Testis (tissue), 3 donors: ENCODE data around the gene MYO18B. TPM values are rescaled to one million over a fixed set of nuclear protein-coding genes. Genes with fewer than 3 reads are reported as not detected.

Experiments
- DNase-seq: peaks from one replicate; pipeline ENCODE4 v3.0.0-alpha.2; 2019
- H3K27ac ChIP-seq, 2 donors: fragments of 200-600 bp; sonication (generic); one replicate each; pipeline ENCODE4 v1.5.1; 2019
- H3K27me3 ChIP-seq: fragments of 200-600 bp; sonication (generic); one replicate; pipeline ENCODE4 v1.5.1; 2019
- H3K36me3 ChIP-seq: fragments of 200-600 bp; sonication (generic); one replicate; pipeline ENCODE4 v1.5.1; 2017; ENCODE audit warnings: low read depth; ENCODE audit errors: missing control alignments
- H3K4me1 ChIP-seq: fragments of 200-600 bp; sonication (generic); one replicate; pipeline ENCODE4 v1.5.1; 2019
- H3K4me3 ChIP-seq, 2 donors: fragments of 200-600 bp; sonication (generic); one replicate each; pipeline ENCODE4 v1.5.1; 2017 to 2019
- H3K9me3 ChIP-seq: fragments of 200-600 bp; sonication (generic); one replicate; pipeline ENCODE4 v1.5.1; 2017
- POLR2A ChIP-seq: fragments of 450-650 bp; IDR thresholded peaks from one replicate; pipeline ENCODE4 v1.6.1; 2017; ENCODE audit warnings: antibody characterized with exemption, mild to moderate bottlenecking, moderate library complexity
- WGBS, 2 donors: methylation state at CpG; one replicate each; pipeline ENCODE4 v1.1.5; 2018; 5-methylcytosine and 5-hydroxymethylcytosine counted together
- intact Hi-C: fragments of 100-400 bp; cut with DNase I; formaldehyde crosslinking; loops from one replicate; pipeline ENCODE4 v1.15.1; 2023; ENCODE audit warnings: low total_unique reads
- polyA plus RNA-seq: library from polyadenylated mRNA; stranded (reverse); fragments of 350-450 nt; fragmentation: Illumina TruSeq; extraction: RNeasy Lipid Tissue Mini Kit (QIAGEN cat#74804); gene quantifications from one replicate; pipeline ENCODE4 v1.2.3, GENCODE V29; 2014; ENCODE audit warnings: low read depth, low replicate concordance; ENCODE audit not compliant: insufficient read depth
- total RNA-seq, 2 donors: library from RNA; depleted of rRNA; stranded (reverse); fragments of >200 nt; gene quantifications; one replicate each; pipeline ENCODE4 v1.2.3, GENCODE V29; 2016
- TF ChIP-seq, protein P1 (sequence below), 3 experiments: fragments of 450-650 bp in 2 of 3; fragments of 200-600 bp in 1 of 3; sonication (generic) in 1 of 3; IDR thresholded peaks; one replicate each; pipeline ENCODE4 v1.5.1; 2016 to 2019; ENCODE audit warnings: antibody characterized with exemption in 3 of 3, mild to moderate bottlenecking in 2 of 3, moderate library complexity in 1 of 3

Gene MYO18B
- total and polyA plus RNA-seq, 3 donors from 2014 or later: 23.6 to 40.3 (median 28.6) TPM

DNA sequence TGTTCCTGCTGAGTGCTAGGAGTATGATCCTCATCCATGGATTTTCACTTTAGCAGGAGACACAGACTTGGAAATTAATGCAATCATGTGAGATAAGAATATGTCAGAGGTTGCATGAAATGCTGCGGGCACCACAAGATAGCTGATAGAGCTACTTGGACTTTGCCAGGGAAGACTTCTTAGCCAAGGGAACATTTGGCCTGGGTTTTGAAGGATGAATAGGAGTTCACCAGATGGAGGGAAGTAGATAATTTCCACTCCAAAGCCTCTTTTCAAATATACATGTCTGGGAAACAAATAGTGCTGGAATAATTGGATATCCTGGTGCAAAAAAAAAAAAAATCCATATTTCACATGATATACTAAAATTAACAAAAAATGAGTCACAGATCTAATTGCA is 44.2 kb downstream of the MYO18B start:
- intact Hi-C loops: no loop called here
- TF ChIP-seq POLR2A: no peak
- TF ChIP-seq, protein P1, sequence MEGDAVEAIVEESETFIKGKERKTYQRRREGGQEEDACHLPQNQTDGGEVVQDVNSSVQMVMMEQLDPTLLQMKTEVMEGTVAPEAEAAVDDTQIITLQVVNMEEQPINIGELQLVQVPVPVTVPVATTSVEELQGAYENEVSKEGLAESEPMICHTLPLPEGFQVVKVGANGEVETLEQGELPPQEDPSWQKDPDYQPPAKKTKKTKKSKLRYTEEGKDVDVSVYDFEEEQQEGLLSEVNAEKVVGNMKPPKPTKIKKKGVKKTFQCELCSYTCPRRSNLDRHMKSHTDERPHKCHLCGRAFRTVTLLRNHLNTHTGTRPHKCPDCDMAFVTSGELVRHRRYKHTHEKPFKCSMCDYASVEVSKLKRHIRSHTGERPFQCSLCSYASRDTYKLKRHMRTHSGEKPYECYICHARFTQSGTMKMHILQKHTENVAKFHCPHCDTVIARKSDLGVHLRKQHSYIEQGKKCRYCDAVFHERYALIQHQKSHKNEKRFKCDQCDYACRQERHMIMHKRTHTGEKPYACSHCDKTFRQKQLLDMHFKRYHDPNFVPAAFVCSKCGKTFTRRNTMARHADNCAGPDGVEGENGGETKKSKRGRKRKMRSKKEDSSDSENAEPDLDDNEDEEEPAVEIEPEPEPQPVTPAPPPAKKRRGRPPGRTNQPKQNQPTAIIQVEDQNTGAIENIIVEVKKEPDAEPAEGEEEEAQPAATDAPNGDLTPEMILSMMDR (IDR thresholded peaks at IDR 0.05): no peak
- no peak overlapping the region for H3K4me3 ChIP-seq
- H3K27me3 ChIP-seq: no peaks in the 10 kb centered on the region
- H3K9me3 ChIP-seq: no peaks in the 10 kb centered on the region
- no peak overlapping the region for H3K27ac ChIP-seq
- no peaks in the 10 kb centered on the region for H3K4me1 ChIP-seq
- no peak for DNase-seq
- H3K36me3 ChIP-seq: no peaks in the 10 kb centered on the region
- 91 to 96% methylated on average over 1 of the region's 1 CpG for WGBS, 2 donors

DNA sequence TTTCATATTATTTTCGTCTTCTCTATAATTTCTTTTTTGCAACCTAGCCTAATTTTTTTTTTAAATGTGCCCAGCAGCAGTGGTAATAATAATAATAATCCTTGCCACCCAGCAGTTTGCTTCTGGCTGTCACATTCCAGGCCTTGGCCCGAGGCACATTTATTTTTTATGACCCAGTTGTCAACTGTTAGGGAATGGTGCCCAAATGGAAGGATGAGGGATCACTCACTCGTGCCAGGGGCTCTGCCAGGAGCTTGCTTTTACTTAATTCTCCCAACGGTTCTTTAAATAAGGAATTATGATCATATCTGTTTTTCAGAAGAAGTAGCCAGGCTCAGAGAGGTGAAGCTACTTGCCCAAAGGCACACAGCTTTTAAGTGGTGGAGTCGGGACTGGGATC is 49.6 kb downstream of the MYO18B start:
- no peak overlapping the region for H3K27ac ChIP-seq
- no peaks in the 10 kb centered on the region for H3K9me3 ChIP-seq
- no peak for DNase-seq
- no peak overlapping the region for H3K4me3 ChIP-seq
- H3K36me3 ChIP-seq: no peaks in the 10 kb centered on the region
- no peaks in the 10 kb centered on the region for H3K4me1 ChIP-seq
- TF ChIP-seq, protein P1 (IDR thresholded peaks at IDR 0.05): no peak
- no peak for TF ChIP-seq POLR2A
- H3K27me3 ChIP-seq: no peaks in the 10 kb centered on the region
- WGBS, 2 donors: 76% methylated on average over 5 of the region's 5 CpGs
- intact Hi-C loops: no loop called here

- DNase-seq: no peak
- Histone ChIP-seq H3K36me3 (no peaks in the 10 kb centered on the region), H3K9me3 (no peaks in the 10 kb centered on the region), H3K4me3 (no peak overlapping the region), H3K4me1 (no peaks in the 10 kb centered on the region), H3K27ac (no peak overlapping the region), H3K27me3 (no peaks in the 10 kb centered on the region)
- TF ChIP-seq, protein P1 (IDR thresholded peaks at IDR 0.05): no peak
- TF ChIP-seq POLR2A: no peak
- intact Hi-C loops: no loop called here
- WGBS, 2 donors: 67 to 69% methylated on average over 5 of the region's 5 CpGs
These were observed 53.5 kb downstream of the MYO18B start for GRCh38 chr22:25795478-25795877.

DNA sequence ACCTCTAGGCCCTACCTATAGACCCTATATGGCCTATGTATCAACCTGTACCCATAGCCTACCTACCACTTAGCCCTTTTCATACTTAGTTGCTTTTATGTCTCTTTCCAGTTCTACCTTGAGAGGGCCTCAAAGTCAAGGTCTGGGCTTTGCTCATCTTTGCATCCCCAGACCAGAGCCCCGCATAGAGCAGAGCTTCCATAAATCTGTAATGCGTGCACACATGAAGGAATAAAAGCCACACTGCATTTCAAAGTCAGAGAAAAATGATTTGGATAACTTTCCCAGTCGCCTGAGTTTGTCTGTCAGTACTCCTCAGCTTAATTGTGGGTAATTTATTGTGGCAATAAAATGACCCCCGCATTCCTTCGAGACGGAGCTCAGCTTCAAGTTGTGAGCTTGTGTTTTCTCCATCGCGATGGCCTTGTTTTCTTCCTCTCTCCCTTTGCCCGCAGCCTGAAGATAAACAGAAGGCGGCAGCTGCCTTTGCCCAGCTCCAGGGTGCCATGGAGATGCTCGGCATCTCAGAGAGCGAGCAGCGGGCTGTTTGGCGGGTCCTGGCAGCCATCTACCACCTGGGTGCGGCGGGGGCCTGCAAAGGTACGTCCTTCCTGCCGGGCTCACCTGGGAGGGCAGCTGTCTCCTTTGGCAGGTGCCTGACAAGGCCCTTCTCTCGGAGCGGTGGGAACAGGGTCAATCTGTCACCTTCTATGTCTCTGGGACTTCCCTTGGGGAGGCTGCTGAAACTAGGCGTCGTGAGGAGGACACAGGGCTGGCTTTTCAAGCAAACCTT is 55.7 kb downstream of the MYO18B start:
- Histone ChIP-seq H3K36me3 (no peaks in the 10 kb centered on the region), H3K9me3 (no peaks in the 10 kb centered on the region), H3K27me3 (no peaks in the 10 kb centered on the region), H3K4me3 (no peak overlapping the region), H3K4me1 (no peaks in the 10 kb centered on the region), H3K27ac (no peak overlapping the region)
- no peak for TF ChIP-seq POLR2A
- TF ChIP-seq, protein P1 (IDR thresholded peaks at IDR 0.05): no peak
- intact Hi-C loops: no loop called here
- DNase-seq: no peak
- WGBS, 2 donors: 40 to 48% methylated on average over 22 of the region's 22 CpGs

- intact Hi-C loops: no loop called here
- Histone ChIP-seq H3K27ac (no peak overlapping the region), H3K4me3 (no peak overlapping the region), H3K9me3 (no peaks in the 10 kb centered on the region), H3K27me3 (no peaks in the 10 kb centered on the region), H3K36me3 (no peaks in the 10 kb centered on the region), H3K4me1 (no peaks in the 10 kb centered on the region)
- 34 to 41% methylated on average over 5 of the region's 5 CpGs for WGBS, 2 donors
- DNase-seq: no peak
- TF ChIP-seq, protein P1 (IDR thresholded peaks at IDR 0.05): no peak
- no peak for TF ChIP-seq POLR2A
These were observed 58.8 kb downstream of the MYO18B start for GRCh38 chr22:25800766-25801165.
